COLO668 (cell line): ENCODE data around the gene RGS10.

Source experiments
- DNase-seq: peaks from one replicate; lab custom pipeline; 2025; ENCODE audit not compliant: unreplicated experiment; lab: John Stamatoyannopoulos, UW

Gene RGS10

GRCh38 chr10:119520283-119520682, 22.2 kb downstream of the RGS10 start:
- no peak for DNase-seq

GRCh38 chr10:119518936-119519335, 23.6 kb downstream of the RGS10 start:
- no peak for DNase-seq

DNA sequence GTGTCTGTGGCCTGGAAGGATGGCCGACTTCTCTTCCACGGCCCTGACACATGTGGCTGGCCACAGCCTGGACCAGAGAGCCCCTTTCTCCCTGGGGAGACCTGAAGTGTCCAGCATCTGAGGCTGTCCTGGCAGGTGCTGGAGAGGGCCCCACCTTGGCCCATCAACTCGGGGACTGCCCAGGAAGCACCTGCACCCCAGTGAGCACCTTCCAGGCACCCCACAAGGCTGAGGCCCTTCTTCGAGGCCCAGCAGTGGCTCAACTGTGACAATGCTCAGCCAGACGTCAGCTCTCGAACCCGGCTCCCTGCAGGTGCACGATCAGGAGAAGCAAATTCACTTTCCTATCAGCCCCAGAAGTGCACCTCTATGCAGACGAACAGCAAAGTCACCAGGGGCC, 24.3 kb downstream of the RGS10 start:
- no peak for DNase-seq

DNA sequence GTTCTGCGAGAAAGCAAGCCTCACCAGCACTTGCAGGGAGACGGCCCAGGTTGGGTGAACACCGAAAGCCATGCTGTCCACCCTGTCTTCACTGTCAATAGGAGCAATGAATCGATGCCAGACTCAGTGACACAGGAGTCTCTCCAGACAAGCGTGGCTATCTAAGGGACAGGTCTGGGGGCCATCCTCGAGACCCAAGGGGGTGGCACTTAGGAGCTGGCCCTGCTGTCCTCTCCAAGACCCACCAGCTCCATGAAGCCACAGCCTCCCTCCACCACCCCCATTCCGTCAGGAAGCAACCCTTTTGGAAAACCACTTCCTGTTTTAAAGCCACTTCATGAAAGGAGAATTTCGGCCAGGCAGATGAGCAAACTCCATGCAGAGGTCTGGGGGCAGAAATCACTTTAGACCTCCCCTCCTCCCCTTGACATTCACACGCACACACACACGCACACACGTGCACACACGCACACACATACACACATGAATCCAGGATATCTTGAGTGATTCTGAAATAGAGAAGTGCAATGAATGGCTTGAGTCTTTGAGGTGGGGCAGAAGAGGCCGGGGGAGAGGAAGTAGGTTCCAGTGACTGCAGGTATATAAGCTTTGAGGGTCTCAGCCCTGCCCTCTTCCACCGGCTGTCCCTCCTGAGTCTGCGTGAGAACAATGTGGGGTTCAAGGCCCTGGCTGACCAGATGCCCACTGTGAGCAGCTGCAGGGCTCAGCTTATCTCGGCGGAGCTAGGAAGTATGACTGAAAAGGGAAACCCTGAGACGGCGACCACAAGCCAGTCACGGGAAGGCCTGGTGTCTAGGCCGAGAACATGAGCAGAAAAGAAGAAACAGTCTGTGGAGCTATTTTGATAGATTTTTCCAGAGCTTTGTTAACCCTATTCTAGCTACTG, 25.0 kb downstream of the RGS10 start:
- no peak for DNase-seq

GRCh38 chr10:119516381-119517234, 25.9 kb downstream of the RGS10 start:
- DNase-seq = no peak

DNA sequence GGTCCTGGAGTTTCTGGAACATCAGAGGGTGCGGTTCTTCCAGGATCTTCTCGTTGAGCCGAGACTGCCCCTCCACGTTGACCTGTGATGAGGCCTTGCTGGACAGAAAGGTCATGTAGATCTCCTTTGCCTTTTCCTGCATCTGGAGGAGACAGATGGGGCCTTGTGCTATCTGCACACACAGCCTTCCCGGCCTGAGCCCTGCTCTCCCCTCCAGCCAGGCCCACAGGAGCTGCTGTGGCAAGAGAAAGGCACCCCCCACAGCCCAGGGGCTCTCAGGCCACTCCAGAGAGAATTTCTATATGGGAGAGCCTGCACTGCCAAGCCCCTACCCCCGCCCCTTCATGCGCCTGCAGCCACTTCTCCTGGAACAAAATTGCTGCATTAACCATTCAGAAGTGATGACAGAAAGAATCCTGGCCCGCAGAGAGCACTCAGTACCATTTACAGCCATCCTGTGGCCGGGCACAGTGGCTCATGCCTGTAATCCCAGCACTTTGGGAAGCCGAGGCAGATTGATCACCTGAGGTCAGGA, 26.9 kb downstream of the RGS10 start:
- no peak for DNase-seq

DNA sequence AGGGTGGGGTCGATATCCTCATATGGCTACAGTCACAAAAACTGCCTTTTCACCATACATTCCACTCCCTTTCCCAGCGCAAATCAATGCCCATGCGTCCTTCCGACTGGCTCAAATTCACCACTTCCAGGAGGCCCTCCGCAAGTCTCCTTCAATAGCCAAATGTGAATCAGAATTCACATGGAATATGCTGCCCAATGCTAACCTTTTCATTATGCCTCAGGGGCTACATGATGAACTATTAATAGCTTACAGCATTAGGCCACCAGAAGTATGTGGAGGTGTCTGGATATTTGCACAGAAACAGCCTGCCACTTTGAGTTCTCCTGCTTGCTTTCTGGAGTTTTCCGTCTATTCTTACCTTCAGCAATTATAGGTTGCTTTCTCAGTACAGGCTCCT, 27.7 kb downstream of the RGS10 start:
- DNase-seq = no peak

- no peak for DNase-seq
Observed at GRCh38 chr10:119511828-119512515, 30.5 kb downstream of the RGS10 start.

DNA sequence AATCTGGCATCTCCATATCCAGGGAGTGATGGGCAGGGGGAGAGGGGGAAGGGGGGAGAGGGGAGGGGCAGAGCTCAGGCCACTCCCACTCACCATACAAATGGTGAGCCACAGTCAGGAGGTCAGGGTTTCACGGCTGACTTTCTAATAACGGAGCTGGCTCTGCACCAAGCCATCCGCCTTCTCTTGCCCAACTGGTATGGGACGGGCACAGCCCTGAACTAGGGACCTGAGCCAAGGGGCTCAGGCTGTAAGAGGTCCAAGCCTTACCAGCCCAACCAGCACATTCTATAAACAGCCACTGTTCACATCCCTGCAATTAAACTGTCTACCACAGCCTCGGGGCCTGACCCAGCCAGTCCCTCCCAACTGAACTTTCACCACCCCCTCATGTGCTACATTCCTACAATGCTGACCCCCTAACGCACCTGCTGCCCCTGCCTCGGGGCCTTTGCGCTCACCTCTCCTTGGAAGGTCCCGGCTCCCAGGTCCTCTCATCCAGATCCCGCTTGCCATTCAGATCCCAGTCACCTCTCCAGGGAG, 32.5 kb downstream of the RGS10 start:
- DNase-seq = no peak

DNA sequence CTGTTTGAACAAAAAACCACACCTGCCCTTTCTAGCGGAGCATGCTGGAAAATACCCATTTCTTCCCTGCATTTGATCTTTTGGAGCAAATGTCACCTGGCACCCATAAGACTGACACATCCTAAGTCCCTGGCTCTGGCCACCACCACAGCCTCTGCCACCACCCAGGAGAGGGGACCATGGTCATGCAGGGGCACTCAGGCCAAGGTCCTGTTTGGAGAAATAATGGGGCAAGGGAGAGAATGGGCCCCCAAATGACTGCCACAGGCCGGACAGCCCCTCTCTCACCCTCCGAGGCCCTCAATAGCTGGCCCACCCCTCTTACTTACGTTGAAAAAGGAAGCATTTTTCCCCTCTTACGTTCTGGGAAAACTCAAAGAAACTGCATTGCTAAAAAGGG, 35.4 kb downstream of the RGS10 start:
- no peak for DNase-seq

- no peak for DNase-seq
Observed at GRCh38 chr10:119505588-119506315, 36.8 kb downstream of the RGS10 start.

DNA sequence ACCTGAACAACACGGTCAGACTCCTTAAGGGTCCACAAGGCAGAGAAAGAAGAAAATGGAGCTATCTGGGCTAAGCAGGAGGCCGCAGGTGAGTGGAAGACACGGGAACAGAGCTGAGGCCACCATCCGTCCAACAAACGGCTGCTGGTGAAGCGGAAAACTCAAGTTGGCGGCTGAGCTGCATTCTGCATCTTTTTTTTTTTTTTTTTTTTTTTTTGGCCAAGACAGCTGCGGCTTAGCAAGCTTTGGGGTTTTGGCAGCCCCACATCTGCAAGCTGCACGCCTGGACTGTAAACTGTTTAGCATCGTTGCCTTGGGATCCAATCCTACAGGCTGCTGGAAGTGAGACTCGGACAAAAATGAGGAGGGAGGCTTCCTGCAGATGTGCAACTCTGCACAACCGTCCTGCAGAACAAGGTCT, 37.4 kb downstream of the RGS10 start:
- DNase-seq = no peak

DNA sequence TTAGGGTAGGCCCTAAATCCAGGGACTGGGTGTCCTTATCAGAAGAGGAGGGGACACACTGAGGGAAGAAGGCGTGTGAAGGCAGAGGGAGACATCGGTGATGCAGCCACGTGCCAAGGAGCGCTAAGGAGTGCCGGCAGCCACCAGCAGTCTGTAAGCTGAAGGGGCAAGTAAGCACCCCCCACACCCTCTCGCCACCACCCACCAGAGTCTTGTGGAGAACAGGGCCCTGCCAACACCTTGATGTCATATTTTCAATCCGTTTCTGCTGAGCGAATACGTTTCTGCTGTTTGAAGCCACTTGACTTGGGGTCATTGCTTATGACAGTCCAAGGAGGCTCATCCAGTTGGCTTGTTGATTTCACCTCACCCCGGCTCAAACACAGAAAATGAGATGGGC, 37.9 kb downstream of the RGS10 start:
- DNase-seq = no peak

DNA sequence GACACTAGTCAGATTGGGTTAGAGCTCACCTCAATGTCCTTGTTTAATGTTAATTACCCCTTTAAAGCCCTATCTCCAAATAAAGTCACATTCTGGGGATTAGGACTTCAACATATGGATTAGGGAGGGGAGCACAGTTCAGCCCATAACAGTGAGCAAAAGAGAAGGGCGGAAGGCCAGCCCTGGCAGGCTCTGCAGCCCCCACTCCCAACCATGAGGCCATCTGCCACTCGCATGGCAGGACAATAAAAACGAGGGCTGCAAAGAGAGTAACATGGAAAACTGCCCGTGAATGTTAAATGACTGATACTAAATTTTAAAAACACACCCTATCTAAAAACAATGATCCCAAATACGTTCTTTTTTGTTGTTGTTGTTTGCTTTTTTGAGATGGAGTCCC, 38.7 kb downstream of the RGS10 start:
- DNase-seq = no peak

DNA sequence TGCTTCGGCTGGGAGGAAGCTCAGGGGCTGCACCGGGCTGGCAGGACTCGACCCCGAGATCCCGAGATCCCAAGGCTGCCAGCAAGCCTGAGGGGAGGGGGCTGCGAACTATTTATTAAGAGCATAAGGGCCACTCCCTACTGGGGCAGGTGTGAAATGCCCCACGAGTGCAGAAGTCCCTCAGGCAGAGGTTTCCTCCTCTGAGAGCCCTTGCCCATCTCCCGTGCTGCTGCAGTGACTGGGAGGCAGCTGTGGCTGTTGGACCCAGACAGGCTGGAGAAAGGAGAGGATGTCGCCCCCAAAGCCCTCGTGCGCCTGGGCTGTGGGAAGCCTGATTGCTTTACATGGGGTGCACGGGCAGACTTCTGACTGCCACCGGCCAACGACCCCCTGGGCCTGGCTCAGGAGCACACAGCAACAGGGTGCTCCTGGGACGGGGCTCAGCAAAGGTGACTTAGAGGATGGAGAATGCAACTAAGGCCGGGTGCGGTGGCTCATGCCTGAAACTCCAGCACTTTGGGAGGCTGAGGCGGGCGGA, 39.8 kb downstream of the RGS10 start:
- no peak for DNase-seq

DNA sequence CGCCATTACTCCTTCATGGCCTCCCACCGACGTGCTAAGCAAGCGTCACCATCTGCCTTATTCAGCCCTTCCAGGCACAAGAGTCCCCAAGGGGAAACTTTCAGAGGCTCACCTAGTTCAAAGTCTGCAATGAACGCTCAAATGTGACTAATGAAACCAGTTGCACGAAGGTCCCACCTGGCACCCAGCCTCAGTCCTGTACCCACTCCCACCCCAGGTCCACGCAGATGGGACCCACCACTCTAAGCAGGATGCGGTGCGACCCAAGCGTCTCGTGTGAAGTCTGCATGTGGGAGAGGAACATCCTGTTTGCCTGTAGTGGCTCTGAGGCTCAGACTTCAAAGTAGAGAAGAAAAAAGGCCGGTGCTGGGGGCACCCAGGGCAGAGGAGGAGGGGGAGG, 40.3 kb downstream of the RGS10 start:
- DNase-seq = no peak

DNA sequence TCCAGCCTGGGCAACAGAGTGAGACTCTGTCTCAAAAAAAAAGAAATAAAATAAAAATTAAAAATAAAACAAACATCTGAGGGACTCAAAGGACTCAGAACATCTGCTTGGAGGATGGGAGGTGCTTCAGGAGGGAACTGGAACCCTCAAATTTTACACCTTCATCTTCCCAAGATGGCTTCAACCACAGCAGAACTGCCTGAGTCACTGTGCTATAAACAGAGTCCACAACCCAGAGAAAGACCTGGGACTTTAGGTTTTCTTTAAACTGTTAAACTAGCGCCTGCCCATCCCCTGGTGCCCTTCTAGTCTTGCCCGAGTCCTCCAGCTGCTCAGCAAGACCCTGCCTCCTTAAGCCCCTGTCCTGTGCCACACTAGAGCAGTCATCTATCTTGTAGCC, 40.8 kb downstream of the RGS10 start:
- DNase-seq = no peak

- DNase-seq = no peak
Observed at GRCh38 chr10:119500821-119501220, 41.7 kb downstream of the RGS10 start.

DNA sequence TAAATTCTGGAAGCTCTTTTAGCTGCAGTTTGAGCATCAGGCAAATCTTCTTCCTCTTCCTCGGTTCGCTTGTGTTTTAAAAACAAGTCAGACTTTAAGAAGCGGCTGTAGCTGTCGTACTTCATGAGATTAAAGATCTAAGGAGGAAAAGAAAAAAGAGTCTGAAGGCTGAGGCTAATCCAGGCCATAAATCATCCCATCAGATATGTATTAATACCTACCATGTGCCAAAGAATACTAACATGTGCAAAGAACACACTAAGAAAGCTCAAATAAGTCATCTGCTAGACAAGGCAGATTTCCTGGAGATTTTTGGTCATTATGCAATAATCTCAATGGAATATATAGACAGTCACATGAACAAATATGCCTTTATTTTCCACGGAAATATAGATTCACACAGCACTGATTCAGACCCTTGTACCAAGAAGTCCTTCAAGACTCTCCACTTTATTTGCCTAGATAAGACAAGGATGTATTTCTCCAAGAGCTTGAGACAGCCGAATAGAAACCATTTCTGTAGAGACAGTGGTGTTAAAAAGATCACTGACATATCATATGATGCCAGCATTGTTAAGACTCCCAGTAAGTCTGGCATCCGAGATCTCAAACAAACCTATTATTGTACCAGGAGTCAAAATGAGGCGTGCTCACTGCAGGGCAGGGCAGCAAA, 42.3 kb downstream of the RGS10 start:
- no peak for DNase-seq

- DNase-seq = no peak
Observed at GRCh38 chr10:119499677-119500002, 42.9 kb downstream of the RGS10 start.
